Type B pancreatic cell (in vitro differentiated cells): ENCODE results near the gene SH3RF3. TPM values are rescaled to one million over a fixed set of nuclear protein-coding genes. Genes with fewer than 3 reads are reported as not detected.
A peak's percentile ranks its signal among the peaks of the same experiment; 100 is the strongest.

ENCODE experiments used
- DNase-seq: peaks from one replicate; pipeline ENCODE4 v3.0.0; 2021; ENCODE audit warnings: mixed read lengths; ENCODE audit not compliant: unreplicated experiment; ENCODE audit errors: extremely low spot score
- H3K27ac Mint-ChIP-seq: 2 replicates; pipeline ENCODE4 v1.8.0; 2021; ENCODE audit warnings: mild to moderate bottlenecking, mixed read lengths
- H3K27me3 Mint-ChIP-seq: 2 replicates; pipeline ENCODE4 v1.8.0; 2021; ENCODE audit warnings: mixed read lengths
- H3K36me3 Mint-ChIP-seq: 2 replicates; pipeline ENCODE4 v1.8.0; 2021; ENCODE audit warnings: mixed read lengths
- H3K4me1 Mint-ChIP-seq: one replicate; pipeline ENCODE4 v1.8.0; 2021; ENCODE audit warnings: mixed read lengths; ENCODE audit not compliant: unreplicated experiment
- H3K4me3 Mint-ChIP-seq: 2 replicates; pipeline ENCODE4 v1.8.0; 2021; ENCODE audit warnings: mild to moderate bottlenecking, mixed read lengths
- H3K9me3 Mint-ChIP-seq: 2 replicates; pipeline ENCODE4 v1.8.0; 2021; ENCODE audit warnings: mixed read lengths
- total RNA-seq: library from RNA; stranded (reverse); gene quantifications from 2 replicates; pipeline ENCODE4 v1.2.1, GENCODE V29; 2021; ENCODE audit warnings: low replicate concordance
- TF ChIP-seq, protein P1 (sequence below): fragments of 200-600 bp; sonication (generic); conservative IDR thresholded peaks from 2 replicates; pipeline ENCODE4 v1.5.0; 2021; ENCODE audit warnings: antibody characterized with exemption, mild to moderate bottlenecking

SH3RF3 gene
- total RNA-seq, 1 donor from 2014 or later: 13.9 TPM

GRCh38 chr2:109447776-109448175 is 318.8 kb downstream of the SH3RF3 start:
- H3K27me3 Mint-ChIP-seq: peaks cover 2% of the 10 kb centered on the region
- peaks cover 25% of the 10 kb centered on the region for H3K4me1 Mint-ChIP-seq
- TF ChIP-seq, protein P1, sequence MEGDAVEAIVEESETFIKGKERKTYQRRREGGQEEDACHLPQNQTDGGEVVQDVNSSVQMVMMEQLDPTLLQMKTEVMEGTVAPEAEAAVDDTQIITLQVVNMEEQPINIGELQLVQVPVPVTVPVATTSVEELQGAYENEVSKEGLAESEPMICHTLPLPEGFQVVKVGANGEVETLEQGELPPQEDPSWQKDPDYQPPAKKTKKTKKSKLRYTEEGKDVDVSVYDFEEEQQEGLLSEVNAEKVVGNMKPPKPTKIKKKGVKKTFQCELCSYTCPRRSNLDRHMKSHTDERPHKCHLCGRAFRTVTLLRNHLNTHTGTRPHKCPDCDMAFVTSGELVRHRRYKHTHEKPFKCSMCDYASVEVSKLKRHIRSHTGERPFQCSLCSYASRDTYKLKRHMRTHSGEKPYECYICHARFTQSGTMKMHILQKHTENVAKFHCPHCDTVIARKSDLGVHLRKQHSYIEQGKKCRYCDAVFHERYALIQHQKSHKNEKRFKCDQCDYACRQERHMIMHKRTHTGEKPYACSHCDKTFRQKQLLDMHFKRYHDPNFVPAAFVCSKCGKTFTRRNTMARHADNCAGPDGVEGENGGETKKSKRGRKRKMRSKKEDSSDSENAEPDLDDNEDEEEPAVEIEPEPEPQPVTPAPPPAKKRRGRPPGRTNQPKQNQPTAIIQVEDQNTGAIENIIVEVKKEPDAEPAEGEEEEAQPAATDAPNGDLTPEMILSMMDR: no peak
- H3K4me3 Mint-ChIP-seq: peak overlapping the region; percentile 0
- H3K27ac Mint-ChIP-seq: no peak overlapping the region
- DNase-seq: no peak
- peaks cover 9% of the 10 kb centered on the region for H3K9me3 Mint-ChIP-seq
- peaks cover 9% of the 10 kb centered on the region for H3K36me3 Mint-ChIP-seq

- Mint-ChIP-seq H3K27me3 (peaks cover 2% of the 10 kb centered on the region), H3K27ac (no peak overlapping the region), H3K4me1 (peaks cover 25% of the 10 kb centered on the region), H3K4me3 (no peak overlapping the region), H3K36me3 (peaks cover 9% of the 10 kb centered on the region), H3K9me3 (peaks cover 9% of the 10 kb centered on the region)
- TF ChIP-seq, protein P1: no peak
- no peak for DNase-seq
Measured at GRCh38 chr2:109448207-109448606, 319.2 kb downstream of the SH3RF3 start.

GRCh38 chr2:109448946-109449788 is 320.2 kb downstream of the SH3RF3 start:
- Mint-ChIP-seq H3K9me3 (peaks cover 9% of the 10 kb centered on the region), H3K4me3 (no peak overlapping the region), H3K27me3 (peaks cover 2% of the 10 kb centered on the region), H3K36me3 (peaks cover 9% of the 10 kb centered on the region), H3K27ac (no peak overlapping the region), H3K4me1 (peaks cover 25% of the 10 kb centered on the region)
- TF ChIP-seq, protein P1: no peak
- no peak for DNase-seq

GRCh38 chr2:109450574-109451273 is 321.7 kb downstream of the SH3RF3 start:
- H3K4me3 Mint-ChIP-seq: no peak overlapping the region
- no peaks in the 10 kb centered on the region for H3K36me3 Mint-ChIP-seq
- H3K27me3 Mint-ChIP-seq: peaks cover 2% of the 10 kb centered on the region
- TF ChIP-seq, protein P1: no peak
- no peak for DNase-seq
- no peaks in the 10 kb centered on the region for H3K9me3 Mint-ChIP-seq
- peaks cover 25% of the 10 kb centered on the region for H3K4me1 Mint-ChIP-seq
- no peak overlapping the region for H3K27ac Mint-ChIP-seq

DNA sequence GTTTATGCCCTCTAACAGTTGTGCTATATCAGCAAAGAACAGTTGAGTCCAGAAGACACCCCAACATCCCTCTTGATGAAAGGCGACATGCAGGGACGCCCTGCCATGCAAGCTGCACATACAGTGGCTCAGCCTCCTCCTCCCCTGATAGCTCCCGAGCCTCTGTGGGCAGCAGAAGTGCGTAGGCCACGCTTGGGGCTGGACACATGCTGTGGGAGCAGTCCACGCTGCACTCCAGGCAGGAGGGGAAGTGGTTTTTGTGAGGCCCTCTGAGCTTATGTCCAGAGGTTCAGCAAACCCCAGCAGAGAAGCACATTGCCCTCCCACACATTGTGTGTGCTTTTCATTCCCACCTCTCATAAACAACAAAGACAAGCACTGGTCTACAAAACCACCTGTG is 322.7 kb downstream of the SH3RF3 start:
- Mint-ChIP-seq H3K36me3 (no peaks in the 10 kb centered on the region), H3K4me1 (peaks cover 25% of the 10 kb centered on the region), H3K27me3 (peaks cover 2% of the 10 kb centered on the region), H3K9me3 (no peaks in the 10 kb centered on the region), H3K27ac (no peak overlapping the region), H3K4me3 (no peak overlapping the region)
- TF ChIP-seq, protein P1: no peak
- DNase-seq: no peak
